Mucosa of descending colon (tissue), 3 donors: ENCODE measurements around the gene TRPM8. TPM values are rescaled to one million over a fixed set of nuclear protein-coding genes. Genes with fewer than 3 reads are reported as not detected.

ENCODE experiments used
- ATAC-seq: fragments of 200-7000 bp; cut with Tn5 transposase; one replicate; pipeline ENCODE4 v1.9.1; 2020; ENCODE audit warnings: mild to moderate bottlenecking, moderate library complexity
- DNase-seq, 3 donors: peaks; one replicate each; pipeline ENCODE4 v3.0.0-alpha.2; 2020
- H3K36me3 ChIP-seq: fragments of 200-600 bp; one replicate; pipeline ENCODE4 v1.8.0; 2021; ENCODE audit warnings: low read depth, mild to moderate bottlenecking
- H3K4me1 ChIP-seq: fragments of 200-600 bp; one replicate; pipeline ENCODE4 v1.8.0; 2021; ENCODE audit warnings: low read depth, mild to moderate bottlenecking
- H3K4me3 ChIP-seq: fragments of 200-600 bp; one replicate; pipeline ENCODE4 v1.8.0; 2021; ENCODE audit warnings: mild to moderate bottlenecking
- H3K9me3 ChIP-seq: fragments of 200-600 bp; one replicate; pipeline ENCODE4 v1.8.0; 2021; ENCODE audit warnings: mild to moderate bottlenecking
- CTCF ChIP-seq: fragments of 200-600 bp; IDR thresholded peaks from one replicate; pipeline ENCODE4 v1.8.0; 2022; ENCODE audit warnings: antibody characterized with exemption, mild to moderate bottlenecking
- intact Hi-C, 2 donors: fragments of 100-400 bp; cut with DNase I in 1 of 2; cut with micrococcal nuclease in 1 of 2; formaldehyde crosslinking; loops; one replicate each; pipeline versions ENCODE4 v1.11.0 to v1.11.1; 2022; cut with DNase I, micrococcal nuclease
- total RNA-seq, 3 donors: library from RNA; stranded (reverse); fragmentation: NEBNext Ultra II Directional in 2 of 3; extraction: Animal tissue kit (Norgen Biotek cat#: 25700) in 2 of 3; gene quantifications; one replicate each; pipeline versions ENCODE4 v1.2.1 to v1.2.4, GENCODE V29; 2021 to 2023
- donor health status: DM: no; HTN: no; CAD: no; lungs with moderate emphysema.
- donor health status: DM: no; HTN: no; CAD: no.
- donor health status: DM: no; HTN: yes; CAD: no.

Gene TRPM8
- total RNA-seq, 3 donors from 2014 or later = not detected

GRCh38 chr2:233901367-233901766 lies 15.8 kb upstream of the TRPM8 start:
- Histone ChIP-seq H3K36me3 (no peaks in the 10 kb centered on the region), H3K9me3 (no peaks in the 10 kb centered on the region), H3K4me1 (peaks cover 3% of the 10 kb centered on the region), H3K4me3 (no peak overlapping the region)
- DNase-seq = peak in 2 of 3 donors; percentile 23 to 26
- peak; percentile 65 for ATAC-seq
- TF ChIP-seq CTCF = no peak
- intact Hi-C loops = no loop called here

GRCh38 chr2:233901884-233902283 lies 15.3 kb upstream of the TRPM8 start:
- Histone ChIP-seq H3K36me3 (no peaks in the 10 kb centered on the region), H3K9me3 (no peaks in the 10 kb centered on the region), H3K4me3 (no peak overlapping the region), H3K4me1 (peaks cover 3% of the 10 kb centered on the region)
- intact Hi-C loops = no loop called here
- no peak for ATAC-seq
- no peak for DNase-seq
- TF ChIP-seq CTCF = no peak

GRCh38 chr2:233905945-233906344 lies 11.2 kb upstream of the TRPM8 start:
- no peaks in the 10 kb centered on the region for H3K36me3 ChIP-seq
- H3K9me3 ChIP-seq = no peaks in the 10 kb centered on the region
- no peak overlapping the region for H3K4me3 ChIP-seq
- DNase-seq (peak in 1 of 3 donors; percentile 11), ATAC-seq (peak; percentile 58)
- intact Hi-C loops = no loop called here
- no peak for TF ChIP-seq CTCF
- H3K4me1 ChIP-seq = peaks cover 3% of the 10 kb centered on the region

- peaks cover 3% of the 10 kb centered on the region for H3K4me1 ChIP-seq
- TF ChIP-seq CTCF = no peak
- intact Hi-C loops = no loop called here
- ATAC-seq (no peak), DNase-seq (no peak)
- no peaks in the 10 kb centered on the region for H3K36me3 ChIP-seq
- H3K4me3 ChIP-seq = no peak overlapping the region
- no peaks in the 10 kb centered on the region for H3K9me3 ChIP-seq
Measured at GRCh38 chr2:233907627-233908026, 9.5 kb upstream of the TRPM8 start.

GRCh38 chr2:233912691-233913423 lies 4.3 kb upstream of the TRPM8 start:
- no peaks in the 10 kb centered on the region for H3K9me3 ChIP-seq
- DNase-seq (peak in 2 of 3 donors; percentile 31 to 42), ATAC-seq (no peak)
- intact Hi-C loops = no loop called here
- no peaks in the 10 kb centered on the region for H3K36me3 ChIP-seq
- no peak for TF ChIP-seq CTCF
- no peak overlapping the region for H3K4me3 ChIP-seq
- no peaks in the 10 kb centered on the region for H3K4me1 ChIP-seq
